Vagina (tissue), 2 donors: Measurements from ENCODE around the gene LXN.

ENCODE experiments used
- POLR2A ChIP-seq, 2 donors: fragments of 450-650 bp; IDR thresholded peaks; one replicate each; pipeline ENCODE4 v1.6.1; 2017; ENCODE audit warnings: antibody characterized with exemption in 2 of 2, mild to moderate bottlenecking in 2 of 2, moderate library complexity in 2 of 2
- TF ChIP-seq, protein P1 (sequence below), 3 experiments: fragments of 450-650 bp in 2 of 3; fragments of 200-600 bp in 1 of 3; sonication (generic) in 1 of 3; IDR thresholded peaks; one replicate each; pipeline ENCODE4 v1.5.1; 2017 to 2019; ENCODE audit warnings: antibody characterized with exemption in 3 of 3, mild to moderate bottlenecking in 2 of 3, moderate library complexity in 2 of 3

DNA sequence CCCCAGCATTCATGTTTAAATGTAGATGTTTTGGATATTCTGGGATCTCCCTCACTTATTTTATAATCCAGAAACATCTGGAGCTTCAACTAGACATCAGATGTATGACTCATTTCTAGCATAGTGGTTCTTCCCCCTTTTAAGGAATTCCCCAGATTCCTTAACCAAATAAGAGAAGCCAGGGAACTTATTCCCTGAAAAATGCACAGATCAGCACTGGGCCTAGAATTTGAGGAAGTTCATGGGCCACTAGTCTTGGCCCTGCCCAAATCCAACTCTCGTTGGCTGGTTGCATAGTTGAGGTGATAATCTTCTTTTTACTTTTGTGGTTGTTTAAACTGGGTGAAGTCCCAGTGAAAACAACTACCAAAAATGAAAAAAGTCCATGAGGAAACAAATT, 39.4 kb upstream of the LXN start:
- no peak for TF ChIP-seq POLR2A (IDR thresholded peaks at IDR 0.05)
- TF ChIP-seq, protein P1, sequence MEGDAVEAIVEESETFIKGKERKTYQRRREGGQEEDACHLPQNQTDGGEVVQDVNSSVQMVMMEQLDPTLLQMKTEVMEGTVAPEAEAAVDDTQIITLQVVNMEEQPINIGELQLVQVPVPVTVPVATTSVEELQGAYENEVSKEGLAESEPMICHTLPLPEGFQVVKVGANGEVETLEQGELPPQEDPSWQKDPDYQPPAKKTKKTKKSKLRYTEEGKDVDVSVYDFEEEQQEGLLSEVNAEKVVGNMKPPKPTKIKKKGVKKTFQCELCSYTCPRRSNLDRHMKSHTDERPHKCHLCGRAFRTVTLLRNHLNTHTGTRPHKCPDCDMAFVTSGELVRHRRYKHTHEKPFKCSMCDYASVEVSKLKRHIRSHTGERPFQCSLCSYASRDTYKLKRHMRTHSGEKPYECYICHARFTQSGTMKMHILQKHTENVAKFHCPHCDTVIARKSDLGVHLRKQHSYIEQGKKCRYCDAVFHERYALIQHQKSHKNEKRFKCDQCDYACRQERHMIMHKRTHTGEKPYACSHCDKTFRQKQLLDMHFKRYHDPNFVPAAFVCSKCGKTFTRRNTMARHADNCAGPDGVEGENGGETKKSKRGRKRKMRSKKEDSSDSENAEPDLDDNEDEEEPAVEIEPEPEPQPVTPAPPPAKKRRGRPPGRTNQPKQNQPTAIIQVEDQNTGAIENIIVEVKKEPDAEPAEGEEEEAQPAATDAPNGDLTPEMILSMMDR (IDR thresholded peaks at IDR 0.05): no peak
